Mesenchymal stem cell (in vitro differentiated cells and primary cell): ENCODE data around the gene GCK.

Experiments
- DNase-seq: peaks from one replicate; pipeline ENCODE4 v3.0.0-alpha.2; 2013
- H2AFZ ChIP-seq: one replicate; pipeline ENCODE4 v1.6.1; 2013; ENCODE audit warnings: low read depth, mild to moderate bottlenecking, control low read depth, inconsistent platforms, low read length, moderate library complexity
- H2AK5ac ChIP-seq: 2 replicates; pipeline ENCODE4 v1.6.1; 2013; ENCODE audit warnings: low read length, moderate library complexity, mild to moderate bottlenecking, inconsistent platforms; ENCODE audit not compliant: severe bottlenecking
- H2BK120ac ChIP-seq: one replicate; pipeline ENCODE4 v1.6.1; 2013; ENCODE audit warnings: low read depth, mild to moderate bottlenecking, inconsistent platforms, low read length, moderate library complexity
- H2BK12ac ChIP-seq, 2 experiments: one replicate each; pipeline ENCODE4 v1.6.1; 2013; ENCODE audit warnings: inconsistent platforms in 2 of 2, low read length in 2 of 2, mild to moderate bottlenecking in 2 of 2, moderate library complexity in 2 of 2, control low read depth in 1 of 2
- H2BK15ac ChIP-seq: one replicate; pipeline ENCODE4 v1.6.1; 2013; ENCODE audit warnings: mild to moderate bottlenecking, low read depth, inconsistent platforms; ENCODE audit not compliant: poor library complexity, severe bottlenecking
- H2BK5ac ChIP-seq: 2 replicates; pipeline ENCODE4 v1.6.1; 2013; ENCODE audit warnings: low read depth, mild to moderate bottlenecking, low read length, control low read depth, inconsistent platforms; ENCODE audit not compliant: poor library complexity, severe bottlenecking
- H3K14ac ChIP-seq, 2 experiments: one replicate each; pipeline ENCODE4 v1.6.1; 2013; ENCODE audit warnings: inconsistent platforms in 2 of 2, low read length in 2 of 2, control low read depth in 1 of 2, mild to moderate bottlenecking in 1 of 2, moderate library complexity in 1 of 2
- H3K18ac ChIP-seq, 2 experiments: one replicate each; pipeline ENCODE4 v1.6.1; 2013; ENCODE audit warnings: inconsistent platforms in 2 of 2, low read length in 2 of 2, control low read depth in 1 of 2, low read depth in 1 of 2, mild to moderate bottlenecking in 1 of 2
- H3K23ac ChIP-seq, 2 experiments: one replicate each; pipeline ENCODE4 v1.6.1; 2013; ENCODE audit warnings: inconsistent platforms in 2 of 2, low read length in 2 of 2, mild to moderate bottlenecking in 2 of 2, moderate library complexity in 2 of 2, control low read depth in 1 of 2
- H3K27ac ChIP-seq: 2 replicates; pipeline ENCODE4 v1.5.1; 2013; ENCODE audit warnings: mild to moderate bottlenecking, moderate library complexity, low read length, control low read depth, inconsistent platforms; ENCODE audit not compliant: poor library complexity, severe bottlenecking
- H3K27me3 ChIP-seq, 2 experiments: 2 replicates each; pipeline versions ENCODE4 v1.6.1 to v1.7.0; 2013; ENCODE audit warnings: low read length in 2 of 2, mild to moderate bottlenecking in 2 of 2, moderate library complexity in 2 of 2, control low read depth in 1 of 2, inconsistent platforms in 1 of 2; ENCODE audit not compliant: control insufficient read depth in 1 of 2, insufficient read depth in 1 of 2
- H3K36me3 ChIP-seq, 2 experiments: 2 replicates each; pipeline versions ENCODE4 v1.6.1 to v1.7.0; 2013; ENCODE audit warnings: low read length in 2 of 2, control low read depth in 1 of 2, inconsistent platforms in 1 of 2, low read depth in 1 of 2, mild to moderate bottlenecking in 1 of 2; ENCODE audit not compliant: insufficient read depth in 2 of 2, control insufficient read depth in 1 of 2
- H3K4ac ChIP-seq, 2 experiments: one replicate each; pipeline ENCODE4 v1.6.1; 2013; ENCODE audit warnings: inconsistent platforms in 2 of 2, low read length in 2 of 2, mild to moderate bottlenecking in 2 of 2, moderate library complexity in 2 of 2, control low read depth in 1 of 2, low read depth in 1 of 2
- H3K4me1 ChIP-seq: 2 replicates; pipeline ENCODE4 v1.6.1; 2013; ENCODE audit warnings: low read depth, low read length, control low read depth; ENCODE audit not compliant: control insufficient read depth, insufficient read depth
- H3K4me2 ChIP-seq: 2 replicates; pipeline ENCODE4 v1.6.1; 2013; ENCODE audit warnings: low read length, mild to moderate bottlenecking, inconsistent platforms; ENCODE audit not compliant: poor library complexity, severe bottlenecking
- H3K4me3 ChIP-seq, 2 experiments: 2 replicates each; pipeline versions ENCODE4 v1.5.1 to v1.7.0; 2013; ENCODE audit warnings: low read length in 2 of 2, mild to moderate bottlenecking in 2 of 2, control low read depth in 1 of 2, low read depth in 1 of 2; ENCODE audit not compliant: insufficient read depth in 1 of 2
- H3K79me1 ChIP-seq: replicated peaks from 2 replicates; pipeline ENCODE4 v1.6.1; 2013; ENCODE audit warnings: mild to moderate bottlenecking, control low read depth, low read length, inconsistent platforms; ENCODE audit not compliant: poor library complexity, severe bottlenecking
- H3K9ac ChIP-seq: 2 replicates; pipeline ENCODE4 v1.7.0; 2013; ENCODE audit warnings: mild to moderate bottlenecking, low read length, moderate library complexity
- H3K9me3 ChIP-seq: 2 replicates; pipeline ENCODE4 v1.7.0; 2013; ENCODE audit warnings: mild to moderate bottlenecking, low read length; ENCODE audit not compliant: control insufficient read depth
- H4K8ac ChIP-seq: one replicate; pipeline ENCODE4 v1.6.1; 2013; ENCODE audit warnings: inconsistent platforms, mild to moderate bottlenecking, low read length, moderate library complexity
- H4K91ac ChIP-seq: one replicate; pipeline ENCODE4 v1.6.1; 2013; ENCODE audit warnings: mild to moderate bottlenecking, low read length, inconsistent platforms
- WGBS: methylation state at CpG from one replicate; pipeline ENCODE4 v1.1.7; 2013; ENCODE audit warnings: mixed read lengths; 5-methylcytosine and 5-hydroxymethylcytosine counted together

Gene GCK

DNA sequence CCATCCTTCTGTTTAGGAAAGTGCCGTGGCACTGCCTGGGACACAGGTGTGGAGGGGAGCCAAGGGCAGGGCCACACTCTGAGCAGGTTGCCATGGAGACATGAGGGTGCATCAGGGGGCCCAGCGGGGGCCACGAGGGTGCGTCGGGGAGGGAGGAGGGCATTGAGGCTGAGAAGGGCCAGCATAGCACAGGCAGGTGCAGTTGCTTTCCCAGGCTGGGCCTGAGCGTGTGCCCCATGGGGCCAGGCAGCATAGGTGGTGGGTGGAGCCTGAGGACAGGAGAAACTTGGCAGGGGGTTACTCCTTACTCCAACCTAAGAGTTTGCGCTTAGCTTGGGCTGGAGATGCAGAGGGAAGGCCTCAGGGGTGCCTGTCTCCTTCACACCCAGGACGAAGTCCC lies 26.8 kb upstream of the GCK start:
- H3K27ac ChIP-seq: no peak overlapping the region
- no peak overlapping the region for H3K4me2 ChIP-seq
- no peak overlapping the region for H4K8ac ChIP-seq
- no peak overlapping the region for H2BK120ac ChIP-seq
- 87% methylated on average over 8 of the region's 8 CpGs for WGBS
- H3K79me1 ChIP-seq: peaks cover 7% of the 10 kb centered on the region
- H3K4ac ChIP-seq: no peak overlapping the region
- no peak overlapping the region for H3K4me3 ChIP-seq
- peaks cover 0 to 14% of the 10 kb centered on the region in 2 experiments for H3K27me3 ChIP-seq
- H2BK5ac ChIP-seq: no peak overlapping the region
- H2BK15ac ChIP-seq: no peak overlapping the region
- no peaks in the 10 kb centered on the region for H3K9me3 ChIP-seq
- no peak overlapping the region for H2BK12ac ChIP-seq
- no peak overlapping the region for H3K23ac ChIP-seq
- no peak overlapping the region for H2AFZ ChIP-seq
- H3K4me1 ChIP-seq: peaks cover 11% of the 10 kb centered on the region
- DNase-seq: no peak
- H4K91ac ChIP-seq: no peak overlapping the region
- H3K18ac ChIP-seq: no peak overlapping the region
- no peak overlapping the region for H2AK5ac ChIP-seq
- H3K36me3 ChIP-seq: peaks cover 33 to 63% of the 10 kb centered on the region in 2 experiments
- H3K9ac ChIP-seq: no peak overlapping the region
- H3K14ac ChIP-seq: no peak overlapping the region

DNA sequence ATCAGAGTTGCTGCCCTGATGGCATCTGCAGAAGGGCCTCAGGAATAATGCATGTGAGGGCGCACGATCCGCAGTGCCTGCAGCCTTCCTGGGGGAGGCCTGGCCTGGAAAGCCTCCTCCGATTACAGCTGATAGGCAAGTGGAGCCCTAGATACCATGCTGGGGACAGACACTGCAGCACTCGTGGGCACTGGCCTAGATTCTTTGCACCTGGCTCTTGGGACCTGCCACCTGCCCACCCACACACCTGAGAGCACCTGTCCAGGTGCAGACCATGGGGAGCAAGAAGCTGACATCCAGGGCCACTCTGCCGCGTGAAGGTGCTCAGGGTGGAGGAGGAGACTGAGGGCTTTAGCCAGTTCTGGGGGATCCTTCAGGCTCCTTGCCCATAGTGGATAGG lies 26.3 kb upstream of the GCK start:
- Histone ChIP-seq H3K27ac (no peak overlapping the region), H2AFZ (no peak overlapping the region), H4K91ac (no peak overlapping the region), H3K9ac (no peak overlapping the region), H3K18ac (no peak overlapping the region), H3K4me2 (no peak overlapping the region), H3K4me1 (peaks cover 11% of the 10 kb centered on the region), H2BK12ac (no peak overlapping the region), H2BK120ac (no peak overlapping the region), H3K23ac (no peak overlapping the region), H3K79me1 (peaks cover 10% of the 10 kb centered on the region), H2AK5ac (no peak overlapping the region), H3K14ac (no peak overlapping the region), H2BK15ac (no peak overlapping the region), H2BK5ac (no peak overlapping the region), H3K27me3 (peaks cover 0 to 13% of the 10 kb centered on the region in 2 experiments), H4K8ac (no peak overlapping the region), H3K4me3 (no peak overlapping the region), H3K9me3 (no peaks in the 10 kb centered on the region), H3K36me3 (peaks cover 38 to 68% of the 10 kb centered on the region in 2 experiments), H3K4ac (no peak overlapping the region)
- 97% methylated on average over 7 of the region's 7 CpGs for WGBS
- DNase-seq: no peak

DNA sequence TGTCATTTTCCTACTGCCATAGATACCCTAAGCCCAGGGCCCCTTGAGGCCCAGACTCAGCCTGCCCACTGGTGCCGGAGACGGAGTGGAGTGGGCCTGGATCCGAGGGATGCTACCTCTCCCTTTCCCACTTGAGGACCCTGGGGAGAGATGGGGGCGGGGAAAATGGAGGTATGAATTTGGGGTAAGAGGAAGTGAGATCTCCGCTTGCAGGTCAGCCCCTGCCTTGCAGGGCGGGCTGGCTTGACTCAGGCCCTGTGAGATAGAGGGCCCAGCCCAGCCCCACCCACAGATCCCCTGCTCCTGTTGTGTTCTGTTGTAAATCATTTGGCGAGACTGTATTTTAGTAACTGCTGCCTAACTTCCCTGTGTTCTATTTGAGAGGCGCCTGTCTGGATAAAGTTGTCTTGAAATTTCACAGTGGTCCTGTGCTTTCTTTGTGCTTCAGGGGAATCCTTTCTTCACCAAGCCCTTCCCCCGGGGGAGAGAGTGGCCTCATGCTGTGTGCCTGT lies 24.7 kb upstream of the GCK start:
- H3K27ac ChIP-seq: no peak overlapping the region
- H2BK15ac ChIP-seq: no peak overlapping the region
- H4K91ac ChIP-seq: no peak overlapping the region
- H3K4me2 ChIP-seq: no peak overlapping the region
- no peak for DNase-seq
- H3K4ac ChIP-seq: no peak overlapping the region
- peaks cover 0 to 11% of the 10 kb centered on the region in 2 experiments for H3K27me3 ChIP-seq
- H3K23ac ChIP-seq: no peak overlapping the region
- H2BK120ac ChIP-seq: no peak overlapping the region
- 77% methylated on average over 8 of the region's 9 CpGs for WGBS
- H3K4me1 ChIP-seq: peaks cover 9% of the 10 kb centered on the region
- H3K79me1 ChIP-seq: peaks cover 20% of the 10 kb centered on the region
- peaks cover 54 to 73% of the 10 kb centered on the region in 2 experiments for H3K36me3 ChIP-seq
- no peak overlapping the region for H2AFZ ChIP-seq
- H3K4me3 ChIP-seq: no peak overlapping the region
- no peak overlapping the region for H2BK5ac ChIP-seq
- no peak overlapping the region for H2AK5ac ChIP-seq
- H3K14ac ChIP-seq: no peak overlapping the region
- peak overlapping the region; percentile 19 for H4K8ac ChIP-seq
- H3K18ac ChIP-seq: no peak overlapping the region
- no peak overlapping the region for H3K9ac ChIP-seq
- H3K9me3 ChIP-seq: no peaks in the 10 kb centered on the region
- H2BK12ac ChIP-seq: no peak overlapping the region

DNA sequence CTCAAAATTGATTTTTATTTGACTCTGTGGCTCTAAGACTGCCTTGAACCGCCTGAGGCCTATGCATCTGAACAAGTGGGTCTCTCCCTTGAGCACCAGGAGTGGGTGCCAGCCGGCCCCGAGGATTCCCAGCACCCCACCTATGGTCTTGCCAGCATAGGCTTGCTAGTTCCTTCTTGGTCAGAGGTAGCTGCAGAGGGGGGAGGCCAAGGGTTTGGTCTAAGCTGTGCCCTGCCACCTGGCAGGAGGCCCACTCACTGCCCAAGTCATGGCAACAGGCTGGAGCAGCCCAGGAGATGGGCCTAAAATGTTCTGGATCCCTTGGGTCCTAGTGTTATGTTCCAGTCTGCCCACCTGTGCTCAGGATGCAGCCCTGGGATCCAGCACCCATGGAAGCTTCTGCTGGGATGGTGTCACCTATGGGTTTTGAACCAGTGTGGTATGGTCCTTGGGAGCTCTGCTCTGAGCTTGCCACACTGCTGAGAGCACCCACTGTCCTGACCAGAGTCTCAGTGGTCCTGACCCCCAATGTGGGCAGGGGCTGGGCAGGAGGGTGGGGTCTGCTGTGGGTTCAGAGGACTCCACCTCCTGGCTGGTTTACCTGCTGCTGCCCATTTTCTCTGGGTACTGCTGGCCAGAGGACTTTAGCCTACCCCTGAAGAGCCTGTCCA lies 24.1 kb upstream of the GCK start:
- Histone ChIP-seq H3K27me3 (peaks cover 0 to 6% of the 10 kb centered on the region in 2 experiments), H2AFZ (no peak overlapping the region), H3K9me3 (no peaks in the 10 kb centered on the region), H4K91ac (no peak overlapping the region), H3K14ac (no peak overlapping the region), H3K9ac (no peak overlapping the region), H2BK15ac (no peak overlapping the region), H3K36me3 (peaks cover 60 to 79% of the 10 kb centered on the region in 2 experiments), H4K8ac (peak overlapping the region; percentile 19), H2BK5ac (no peak overlapping the region), H3K4me2 (no peak overlapping the region), H3K23ac (no peak overlapping the region), H3K27ac (no peak overlapping the region), H3K18ac (no peak overlapping the region), H2AK5ac (no peak overlapping the region), H2BK12ac (no peak overlapping the region), H3K79me1 (peaks cover 25% of the 10 kb centered on the region), H3K4me3 (no peak overlapping the region), H3K4ac (no peak overlapping the region), H3K4me1 (peaks cover 9% of the 10 kb centered on the region), H2BK120ac (no peak overlapping the region)
- 94% methylated on average over 3 of the region's 3 CpGs for WGBS
- no peak for DNase-seq
